ENCODE data around the gene OR5AR1. TPM values are rescaled to one million over a fixed set of nuclear protein-coding genes. Genes with fewer than 3 reads are reported as not detected.

The OR5AR1 gene
- total and polyA plus RNA-seq, 2 of the 13 experiments (the other 11 are each of a cell fraction or from before 2014, with no cell fraction given): not detected

GRCh38 chr11:56659755-56660154 is 3.7 kb upstream of the OR5AR1 start:
- POLR2A ChIA-PET: no interaction called here
- Histone ChIP-seq H3K4me1 (ENCODE audit: insufficient read depth, low read length) (no peaks in the 10 kb centered on the region), H3K4me3 (replicated peaks in 1 of 3; ENCODE audit: insufficient read depth in 1 of 3, low read depth in 2 of 3, low read length in 3 of 3) (no peak overlapping the region), H2AFZ (ENCODE audit: low read length) (no peak overlapping the region), H3K27ac (ENCODE audit: extremely low read length, insufficient read depth, low read length) (no peak overlapping the region), H4K20me1 (ENCODE audit: insufficient read depth, low read length) (no peaks in the 10 kb centered on the region), H3K9me3 (ENCODE audit: low read length) (no peaks in the 10 kb centered on the region), H3K4me2 (ENCODE audit: low read depth, low read length) (no peak overlapping the region), H3K9ac (ENCODE audit: insufficient read depth, low read depth, low read length) (no peak overlapping the region), H3K79me2 (ENCODE audit: insufficient read depth, low read length) (no peaks in the 10 kb centered on the region), H3K27me3 (ENCODE audit: control insufficient read depth in 1 of 2, insufficient read depth in 2 of 2, low read length in 2 of 2) (no peaks in the 10 kb centered on the region), H3K36me3 (replicated peaks in 1 of 2; ENCODE audit: control insufficient read depth in 1 of 2, insufficient read depth in 2 of 2, low read length in 2 of 2) (no peaks in the 10 kb centered on the region)
- in situ Hi-C loops (cut with HindIII; ENCODE audit: extremely low pct_ligation_motif_present, low pct_unique_long_range_greater_than_20kb): no loop called here
- BruUV-seq (replicated peaks): no TSS peak
- TF ChIP-seq HHEX (CRISPR knock-in tag; IDR thresholded peaks at IDR 0.05) (no peak), ZNF607 (CRISPR knock-in tag; IDR thresholded peaks at IDR 0.05; ENCODE audit: borderline replicate concordance) (no peak), PATZ1 (CRISPR knock-in tag; IDR thresholded peaks at IDR 0.05) (no peak), RXRA (CRISPR knock-in tag; IDR thresholded peaks at IDR 0.05) (no peak), ZBTB7A (CRISPR knock-in tag; IDR thresholded peaks at IDR 0.05) (no peak), SETDB1 (CRISPR knock-in tag; IDR thresholded peaks at IDR 0.05; ENCODE audit: borderline replicate concordance) (no peak), ZMAT5 (CRISPR knock-in tag; IDR thresholded peaks at IDR 0.05; ENCODE audit: borderline replicate concordance, low read depth) (no peak), THAP9 (CRISPR knock-in tag; IDR thresholded peaks at IDR 0.05; ENCODE audit: borderline replicate concordance) (no peak), USF2 (IDR thresholded peaks at IDR 0.05; ENCODE audit: low read depth, low read length) (no peak), USF2 (CRISPR knock-in tag; IDR thresholded peaks at IDR 0.05; ENCODE audit: borderline replicate concordance) (no peak)
- 4% methylated on average over 3 of the region's 3 CpGs for WGBS (ENCODE audit: low lambda C conversion rate)
- FAIRE-seq (no peak), DNase-seq (ENCODE audit: low spot score) (no peak), ATAC-seq (no peak)
- CTCF ChIA-PET (ENCODE audit: low intra/inter-chr PET ratio, low total read pairs): no interaction called here
- intact Hi-C loops (cut with micrococcal nuclease; ENCODE audit: unreplicated experiment): no loop called here
